T-helper 1 cell treated with Interleukin-12 subunit alpha and Interleukin-12 subunit beta and Interleukin-4 antibody, amounts not matched to agents 30 μg/mL and 1 μg/mL, for 36 hours (primary cell): ENCODE data around the gene COL9A2.

Experiments used
- H3K27ac Mint-ChIP-seq: one replicate; pipeline ENCODE4 v1.8.0; 2021; ENCODE audit warnings: mild to moderate bottlenecking, mixed read lengths
- H3K27me3 Mint-ChIP-seq: one replicate; pipeline ENCODE4 v1.8.0; 2021; ENCODE audit warnings: low read depth, mixed read lengths
- H3K36me3 Mint-ChIP-seq: one replicate; pipeline ENCODE4 v1.8.0; 2021; ENCODE audit warnings: low read depth, mixed read lengths
- H3K4me1 Mint-ChIP-seq: one replicate; pipeline ENCODE4 v1.8.0; 2021; ENCODE audit warnings: low read depth, mixed read lengths
- H3K4me3 Mint-ChIP-seq: one replicate; pipeline ENCODE4 v1.8.0; 2021; ENCODE audit warnings: mild to moderate bottlenecking, moderate library complexity, mixed read lengths
- H3K9me3 Mint-ChIP-seq: one replicate; pipeline ENCODE4 v1.8.0; 2021; ENCODE audit warnings: mixed read lengths

The COL9A2 gene

GRCh38 chr1:40302475-40302874 lies 14.6 kb downstream of the COL9A2 start:
- Mint-ChIP-seq H3K4me3 (no peak overlapping the region), H3K9me3 (no peaks in the 10 kb centered on the region), H3K27me3 (no peaks in the 10 kb centered on the region), H3K4me1 (no peaks in the 10 kb centered on the region), H3K36me3 (peaks cover 2% of the 10 kb centered on the region), H3K27ac (no peak overlapping the region)

- H3K4me1 Mint-ChIP-seq = no peaks in the 10 kb centered on the region
- H3K27ac Mint-ChIP-seq = no peak overlapping the region
- H3K27me3 Mint-ChIP-seq = no peaks in the 10 kb centered on the region
Observed at GRCh38 chr1:40301541-40302299, 15.4 kb downstream of the COL9A2 start.

GRCh38 chr1:40301066-40301465 lies 16.0 kb downstream of the COL9A2 start:
- Mint-ChIP-seq H3K27me3 (no peaks in the 10 kb centered on the region), H3K36me3 (peaks cover 2% of the 10 kb centered on the region), H3K27ac (no peak overlapping the region), H3K4me3 (no peak overlapping the region), H3K9me3 (no peaks in the 10 kb centered on the region), H3K4me1 (no peaks in the 10 kb centered on the region)

More at GRCh38 chr1:40301541-40302299, 15.4 kb downstream of the COL9A2 start:
- Mint-ChIP-seq H3K4me3 (no peak overlapping the region), H3K36me3 (peaks cover 2% of the 10 kb centered on the region), H3K9me3 (no peaks in the 10 kb centered on the region)

- no peak overlapping the region for H3K27ac Mint-ChIP-seq
Observed at GRCh38 chr1:40300651-40301050, 16.4 kb downstream of the COL9A2 start.

GRCh38 chr1:40300249-40300567 lies 16.9 kb downstream of the COL9A2 start:
- Mint-ChIP-seq H3K9me3 (no peaks in the 10 kb centered on the region), H3K4me1 (no peaks in the 10 kb centered on the region), H3K27me3 (no peaks in the 10 kb centered on the region), H3K27ac (no peak overlapping the region), H3K4me3 (no peak overlapping the region), H3K36me3 (peaks cover 2% of the 10 kb centered on the region)

More at GRCh38 chr1:40300651-40301050, 16.4 kb downstream of the COL9A2 start:
- Mint-ChIP-seq H3K9me3 (no peaks in the 10 kb centered on the region), H3K27me3 (no peaks in the 10 kb centered on the region), H3K4me1 (no peaks in the 10 kb centered on the region), H3K36me3 (peaks cover 2% of the 10 kb centered on the region), H3K4me3 (no peak overlapping the region)

GRCh38 chr1:40299366-40300248 lies 17.5 kb downstream of the COL9A2 start:
- Mint-ChIP-seq H3K9me3 (no peaks in the 10 kb centered on the region), H3K4me1 (no peaks in the 10 kb centered on the region), H3K36me3 (peaks cover 4% of the 10 kb centered on the region), H3K4me3 (no peak overlapping the region), H3K27ac (no peak overlapping the region), H3K27me3 (no peaks in the 10 kb centered on the region)

GRCh38 chr1:40291293-40291692 lies 25.8 kb downstream of the COL9A2 start:
- Mint-ChIP-seq H3K9me3 (no peaks in the 10 kb centered on the region), H3K27ac (no peak overlapping the region), H3K4me1 (peaks cover 9% of the 10 kb centered on the region), H3K27me3 (no peaks in the 10 kb centered on the region), H3K36me3 (peaks cover 44% of the 10 kb centered on the region), H3K4me3 (no peak overlapping the region)

GRCh38 chr1:40281853-40282252 lies 35.2 kb downstream of the COL9A2 start:
- Mint-ChIP-seq H3K9me3 (no peaks in the 10 kb centered on the region), H3K4me3 (no peak overlapping the region), H3K27ac (no peak overlapping the region), H3K36me3 (peaks cover 18% of the 10 kb centered on the region), H3K4me1 (peaks cover 3% of the 10 kb centered on the region), H3K27me3 (no peaks in the 10 kb centered on the region)

GRCh38 chr1:40276122-40276521 lies 41.0 kb downstream of the COL9A2 start:
- peaks cover 29% of the 10 kb centered on the region for H3K36me3 Mint-ChIP-seq
- H3K4me3 Mint-ChIP-seq = no peak overlapping the region
- no peaks in the 10 kb centered on the region for H3K4me1 Mint-ChIP-seq
- no peaks in the 10 kb centered on the region for H3K27me3 Mint-ChIP-seq
- no peaks in the 10 kb centered on the region for H3K9me3 Mint-ChIP-seq
- no peak overlapping the region for H3K27ac Mint-ChIP-seq

- Mint-ChIP-seq H3K9me3 (no peaks in the 10 kb centered on the region), H3K27ac (no peak overlapping the region), H3K4me3 (no peak overlapping the region), H3K36me3 (peaks cover 37% of the 10 kb centered on the region), H3K4me1 (peaks cover 8% of the 10 kb centered on the region), H3K27me3 (no peaks in the 10 kb centered on the region)
Observed at GRCh38 chr1:40274331-40274730, 42.8 kb downstream of the COL9A2 start.

GRCh38 chr1:40273547-40274166 lies 43.4 kb downstream of the COL9A2 start:
- Mint-ChIP-seq H3K27me3 (no peaks in the 10 kb centered on the region), H3K9me3 (no peaks in the 10 kb centered on the region), H3K4me1 (peaks cover 8% of the 10 kb centered on the region), H3K4me3 (no peak overlapping the region), H3K27ac (no peak overlapping the region), H3K36me3 (peaks cover 36% of the 10 kb centered on the region)

GRCh38 chr1:40272653-40273213 lies 44.4 kb downstream of the COL9A2 start:
- Mint-ChIP-seq H3K4me1 (peaks cover 8% of the 10 kb centered on the region), H3K27me3 (no peaks in the 10 kb centered on the region), H3K27ac (no peak overlapping the region), H3K4me3 (no peak overlapping the region), H3K36me3 (peaks cover 44% of the 10 kb centered on the region), H3K9me3 (no peaks in the 10 kb centered on the region)

- H3K27me3 Mint-ChIP-seq = no peaks in the 10 kb centered on the region
- no peak overlapping the region for H3K4me3 Mint-ChIP-seq
- H3K9me3 Mint-ChIP-seq = no peaks in the 10 kb centered on the region
- H3K36me3 Mint-ChIP-seq = peaks cover 47% of the 10 kb centered on the region
- H3K4me1 Mint-ChIP-seq = peaks cover 8% of the 10 kb centered on the region
- peak overlapping the region; percentile 41 for H3K27ac Mint-ChIP-seq
Observed at GRCh38 chr1:40270152-40270834, 46.8 kb downstream of the COL9A2 start.

- Mint-ChIP-seq H3K27ac (no peak overlapping the region), H3K4me1 (peaks cover 15% of the 10 kb centered on the region), H3K9me3 (no peaks in the 10 kb centered on the region), H3K36me3 (peaks cover 45% of the 10 kb centered on the region), H3K27me3 (no peaks in the 10 kb centered on the region), H3K4me3 (no peak overlapping the region)
Observed at GRCh38 chr1:40268211-40268610, 48.9 kb downstream of the COL9A2 start.
